Hematopoietic multipotent progenitor cell treated with erythropoietin and hydrocortisone succinate and interleukin-3 and kit ligand, for 17 days (in vitro differentiated cells): ENCODE measurements around the gene FAM170B.

Experiments
- DNase-seq: peaks from one replicate; pipeline ENCODE4 v3.0.0-alpha.2; 2015; ENCODE audit warnings: low spot score

FAM170B gene

DNA sequence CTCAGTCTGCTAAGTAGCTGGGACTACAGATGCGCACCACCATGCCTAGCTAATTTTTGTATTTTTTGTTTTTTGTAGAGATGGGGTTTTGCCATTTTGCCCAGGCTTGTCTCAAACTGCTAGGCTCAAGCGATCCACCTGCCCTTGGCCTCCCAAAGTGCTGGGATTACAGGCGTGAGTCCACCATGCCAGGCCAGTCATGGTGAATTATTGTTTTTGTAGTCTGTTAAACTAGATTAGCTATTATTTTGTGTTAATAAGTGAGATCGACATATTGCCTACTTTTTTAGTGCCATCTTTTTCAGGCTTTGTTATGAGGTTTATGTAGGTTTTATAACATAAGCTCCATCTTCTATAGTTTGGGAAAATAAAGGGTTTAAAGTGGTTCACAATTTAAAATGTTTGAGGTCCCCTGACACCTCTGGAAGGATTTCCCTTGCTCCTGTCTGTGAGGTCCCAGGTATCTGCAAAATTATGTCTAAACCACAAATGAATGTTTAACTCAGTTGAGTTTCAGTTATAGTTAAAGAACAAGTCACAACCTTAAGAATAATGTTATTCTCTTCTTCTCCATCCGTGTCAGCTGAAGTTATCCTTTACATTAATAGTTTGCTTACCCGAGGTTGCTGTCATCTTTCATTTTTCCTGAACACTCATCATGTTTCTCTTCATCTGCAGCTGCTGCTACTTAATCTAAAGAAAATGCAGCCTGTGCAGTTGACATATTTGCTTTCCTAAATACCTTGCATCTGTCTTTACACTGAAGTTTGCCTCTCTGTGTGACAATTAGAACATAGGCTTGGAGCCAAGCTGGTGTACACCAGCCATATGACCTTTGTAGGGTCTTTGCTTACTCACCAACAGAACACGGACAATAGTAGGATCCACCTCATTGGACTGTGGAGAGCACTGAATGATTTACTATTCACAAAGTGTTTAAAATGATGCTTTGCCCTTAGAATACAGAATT lies 9.6 kb downstream of the FAM170B start:
- DNase-seq = no peak

DNA sequence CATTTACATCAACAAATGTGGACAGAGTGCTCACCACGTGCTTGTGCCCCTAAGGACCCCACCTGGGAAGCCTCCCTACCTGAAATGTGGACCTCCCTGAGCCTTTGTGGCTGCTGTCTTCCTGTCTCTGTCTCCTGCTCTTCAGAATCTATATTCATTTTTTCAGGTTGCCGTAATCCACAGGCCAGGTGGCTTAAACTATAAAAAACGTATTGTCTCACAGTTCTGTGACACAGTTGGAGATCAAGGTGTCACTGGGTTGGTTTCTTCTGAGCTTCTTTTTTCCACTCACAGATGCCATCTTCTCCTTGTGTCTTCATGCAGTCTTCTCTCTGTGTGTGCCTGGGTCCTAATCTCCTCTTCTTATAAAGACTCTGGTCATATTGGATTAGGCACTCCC lies 12.9 kb downstream of the FAM170B start:
- no peak for DNase-seq

GRCh38 chr10:49119746-49120145 lies 14.1 kb downstream of the FAM170B start:
- no peak for DNase-seq

- DNase-seq = no peak
Observed at GRCh38 chr10:49118430-49119074, 15.3 kb downstream of the FAM170B start.

- no peak for DNase-seq
Observed at GRCh38 chr10:49117376-49118070, 16.3 kb downstream of the FAM170B start.

DNA sequence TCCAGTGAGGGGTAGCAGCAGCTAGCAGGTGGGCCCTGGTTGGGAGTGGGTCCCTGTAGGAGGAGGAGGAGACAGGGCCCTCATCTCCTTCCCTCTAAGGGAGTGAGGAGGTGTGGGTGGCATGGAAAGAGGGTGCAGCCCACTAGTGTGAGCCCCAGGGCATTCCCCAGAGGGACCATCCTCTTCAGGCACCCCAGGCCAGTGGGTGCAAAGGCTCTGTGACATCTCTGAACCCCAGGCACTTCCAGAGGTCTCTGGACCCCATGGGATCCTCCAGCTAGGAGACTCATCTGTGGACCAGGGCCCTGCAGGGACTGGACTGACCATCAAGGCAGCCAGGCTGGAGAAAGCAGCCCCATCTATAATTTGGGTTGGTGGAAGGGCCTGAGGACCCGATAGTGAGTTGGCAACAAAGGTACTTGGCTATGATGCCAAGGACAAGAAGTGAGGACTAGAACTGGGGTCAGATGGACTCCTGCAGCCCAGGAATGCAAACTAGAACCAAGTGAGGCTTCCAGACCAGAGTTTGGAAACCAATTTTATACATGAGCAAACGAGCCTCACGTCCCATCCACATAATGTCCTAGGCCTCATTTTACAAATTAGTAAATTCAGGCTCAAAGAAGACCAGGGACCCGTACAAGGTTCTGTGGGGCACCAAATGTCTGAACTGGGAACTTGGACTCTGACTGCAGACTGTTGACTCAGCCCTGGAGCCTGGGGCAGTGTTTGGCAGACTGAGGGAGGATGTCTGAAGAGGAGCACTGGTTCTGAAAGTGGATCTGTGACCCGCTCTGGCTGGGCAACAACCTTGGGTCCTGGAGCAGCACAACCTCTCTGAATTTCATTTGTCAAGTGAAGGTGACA lies 17.1 kb downstream of the FAM170B start:
- DNase-seq = no peak

DNA sequence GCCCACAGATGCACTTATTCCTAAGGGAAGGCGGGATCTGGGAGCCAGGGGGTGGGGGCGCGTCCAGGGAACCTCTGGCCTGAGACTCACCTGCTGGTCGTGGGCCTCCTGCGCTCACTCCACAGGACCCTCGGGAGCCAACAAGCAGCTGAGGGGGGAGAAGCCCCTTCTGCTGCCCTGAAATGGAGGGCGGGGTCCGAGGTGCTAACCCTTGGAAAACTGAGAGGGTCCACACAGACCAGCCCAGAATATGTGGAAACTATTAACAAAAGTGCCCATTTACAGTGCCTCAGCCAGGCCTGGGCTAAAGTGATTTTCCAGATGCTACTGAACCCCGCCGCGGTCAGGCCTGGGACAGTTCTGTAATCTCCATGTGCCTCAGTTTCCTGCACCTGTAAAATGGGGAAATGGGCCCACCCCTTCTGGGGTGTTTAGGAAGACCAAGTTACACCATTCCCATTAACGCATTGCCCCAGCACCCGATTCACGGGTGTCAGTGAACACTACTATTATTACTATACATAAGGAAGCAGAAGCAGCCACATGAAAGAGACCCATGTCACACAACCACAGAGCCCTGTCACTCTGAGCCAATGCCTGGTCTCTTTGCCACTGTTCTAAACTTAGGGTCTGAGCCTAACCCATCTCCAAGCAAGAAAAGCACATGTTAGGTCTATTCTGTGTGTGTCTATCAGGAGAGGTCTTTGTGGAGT lies 17.9 kb downstream of the FAM170B start:
- no peak for DNase-seq

GRCh38 chr10:49115015-49115795 lies 18.6 kb downstream of the FAM170B start, which contains the start of gene VSTM4:
Gene VSTM4 (minus strand): TSS chr10:49115522. CDS start chr10:49115485, 37 bp downstream.
- no peak for DNase-seq

DNA sequence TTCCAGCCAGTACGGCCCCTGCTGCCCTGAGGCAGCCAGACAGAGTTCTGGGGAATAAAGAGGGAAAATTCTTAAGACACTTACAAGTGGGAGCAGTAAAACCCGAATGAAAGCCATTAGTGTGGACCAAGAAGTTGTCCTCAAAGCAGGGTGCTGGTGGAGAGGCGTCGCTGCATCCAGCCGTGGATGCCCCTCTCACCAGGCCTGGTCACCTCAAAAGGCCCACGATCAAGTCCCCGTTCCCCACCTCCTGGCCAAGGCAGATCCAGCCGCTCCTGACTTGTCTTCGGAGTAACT lies 19.2 kb downstream of the FAM170B start:
- DNase-seq = no peak

- no peak for DNase-seq
Observed at GRCh38 chr10:49113741-49114141, 20.1 kb downstream of the FAM170B start.

DNA sequence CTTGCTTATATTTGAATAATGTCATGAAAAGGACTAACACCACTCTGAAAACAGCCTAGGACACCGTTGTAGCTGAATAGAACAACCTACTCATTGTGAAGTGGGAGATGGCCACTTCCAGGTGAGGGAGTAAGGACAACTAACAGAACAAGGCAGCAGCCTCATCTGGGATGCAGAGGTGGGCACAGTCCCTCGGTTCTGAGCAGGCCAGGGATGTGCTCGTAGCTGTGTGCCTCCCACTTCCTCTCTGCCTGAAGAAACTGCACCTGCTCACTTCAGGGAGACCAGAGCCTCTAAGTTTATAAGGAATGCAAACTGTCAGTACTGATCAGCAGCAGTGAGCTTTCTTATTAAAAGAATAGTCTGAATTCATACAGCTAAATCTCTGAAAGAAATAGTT lies 21.0 kb downstream of the FAM170B start:
- DNase-seq = no peak

GRCh38 chr10:49112098-49112497 lies 21.7 kb downstream of the FAM170B start:
- no peak for DNase-seq

DNA sequence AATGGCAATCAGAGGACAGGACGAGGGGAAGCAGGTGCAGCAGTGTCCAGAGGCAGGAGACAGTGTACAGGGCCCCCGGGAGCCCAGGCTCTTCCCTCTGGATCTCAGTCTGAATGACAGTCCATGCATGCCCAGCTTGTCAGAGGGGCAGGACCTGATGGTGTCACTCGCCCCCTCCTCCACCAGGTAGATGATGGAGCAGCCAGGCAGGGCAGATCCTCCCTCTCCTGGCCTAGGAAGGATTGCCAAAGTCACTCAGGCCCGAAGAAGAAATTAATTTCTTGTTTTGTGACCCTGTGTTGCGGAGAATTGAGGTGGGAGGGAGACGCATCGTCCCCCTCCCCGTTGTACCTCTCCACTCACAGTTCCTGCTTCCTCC lies 22.5 kb downstream of the FAM170B start:
- no peak for DNase-seq

DNA sequence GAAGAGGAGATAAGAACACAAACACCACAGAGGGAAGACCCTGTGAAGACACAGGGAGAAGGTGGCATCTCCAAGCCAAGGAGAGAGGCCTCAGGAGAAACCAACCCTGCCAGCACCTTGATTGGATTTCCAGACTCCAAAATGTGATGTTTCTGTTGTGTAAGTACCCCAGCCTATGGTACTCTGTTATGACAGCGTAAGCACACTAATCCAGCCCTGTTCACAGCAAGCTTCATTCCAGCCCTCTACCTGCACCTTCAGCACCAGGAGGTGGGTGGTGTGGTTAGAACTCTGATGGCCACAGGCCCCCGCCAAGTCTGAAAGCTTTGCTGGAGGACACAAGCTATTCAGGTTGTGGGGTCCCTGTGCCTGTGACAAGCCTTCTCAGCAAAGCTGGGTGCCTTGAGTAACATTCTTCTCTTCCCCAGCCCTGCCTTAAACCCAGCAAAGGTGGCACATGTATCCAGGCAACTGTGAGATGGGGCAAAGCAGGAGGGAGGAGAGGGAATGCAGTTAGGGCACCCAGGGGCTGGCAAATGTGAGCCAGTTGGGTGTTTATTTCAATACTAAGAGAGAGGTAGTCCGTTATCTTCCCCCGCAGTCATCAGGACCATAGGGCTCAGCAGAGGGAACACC lies 23.0 kb downstream of the FAM170B start:
- DNase-seq = no peak

DNA sequence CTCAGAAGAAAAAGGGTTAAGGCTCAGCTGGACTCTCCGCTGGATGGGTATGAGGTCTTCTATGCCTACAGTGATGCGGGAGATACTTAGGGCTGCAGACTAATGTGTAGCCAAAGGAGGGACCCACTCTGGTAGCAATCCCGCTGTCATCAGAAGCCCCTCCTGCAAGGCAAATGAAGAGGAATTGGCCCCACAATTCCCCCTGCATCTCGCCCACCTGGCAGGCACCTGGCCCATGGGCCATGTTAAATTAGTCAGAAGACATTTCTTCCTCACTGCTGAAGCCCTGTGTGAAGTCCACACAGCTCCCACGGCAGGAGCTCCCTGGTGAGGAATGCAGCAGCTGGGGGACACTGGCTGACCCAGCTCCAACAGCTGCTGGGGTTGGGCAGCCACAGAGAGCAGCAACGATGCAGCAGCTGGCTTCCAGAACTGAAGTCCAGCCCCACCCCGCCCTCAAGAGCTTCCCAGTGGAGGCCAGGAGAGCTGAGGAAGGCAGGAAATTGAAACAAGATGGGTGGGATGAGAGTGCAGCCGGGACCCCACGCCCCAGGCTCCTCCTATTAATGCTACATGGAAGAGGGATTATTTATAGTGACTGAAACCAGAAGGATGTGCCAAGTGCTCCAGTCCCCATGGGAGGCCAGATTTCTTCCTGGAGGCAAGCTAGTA lies 24.0 kb downstream of the FAM170B start:
- DNase-seq = no peak

DNA sequence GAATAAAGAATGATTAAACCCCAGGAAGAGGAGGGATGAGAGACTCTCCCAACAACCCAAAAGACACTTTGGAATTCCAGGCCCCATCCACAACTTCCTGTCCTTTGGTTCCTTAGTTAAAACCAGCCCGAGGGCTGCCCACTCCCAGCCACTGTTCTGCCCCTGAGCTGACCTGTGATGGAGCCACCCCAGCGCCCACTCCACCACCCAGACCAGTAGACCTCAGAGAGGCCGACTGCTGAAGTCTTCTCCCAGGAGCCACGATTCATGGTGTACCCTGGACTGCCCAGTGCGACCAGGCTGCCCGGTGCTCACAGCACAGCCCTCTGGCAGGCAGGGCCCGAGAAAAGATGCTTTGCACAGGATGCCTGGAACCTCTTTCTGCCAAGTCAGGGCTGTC lies 25.2 kb downstream of the FAM170B start:
- DNase-seq = no peak

GRCh38 chr10:49107887-49108267 lies 25.9 kb downstream of the FAM170B start:
- no peak for DNase-seq

- no peak for DNase-seq
Observed at GRCh38 chr10:49107111-49107886, 26.5 kb downstream of the FAM170B start.

DNA sequence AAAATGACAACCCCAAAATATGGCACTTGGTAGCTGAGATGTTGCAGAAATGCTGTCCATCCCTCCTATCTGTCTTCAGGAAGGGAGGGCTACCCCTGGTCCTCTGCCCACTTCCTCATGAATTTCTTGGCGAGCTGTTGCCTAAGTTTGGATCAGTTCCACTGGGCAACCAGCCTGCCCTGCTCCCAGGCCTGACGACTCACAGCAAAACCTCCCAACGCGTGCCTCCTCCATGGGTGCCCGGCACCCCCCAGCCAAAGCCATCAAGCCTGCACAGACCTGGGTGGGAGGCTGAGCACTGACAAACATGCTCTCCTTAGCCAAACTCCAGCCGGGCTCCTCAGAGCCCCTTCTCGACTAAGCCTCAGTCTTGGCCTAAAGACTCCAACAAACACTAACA lies 27.4 kb downstream of the FAM170B start:
- DNase-seq = no peak
